ENCODE measurements around the gene DLG4. TPM values are rescaled to one million over a fixed set of nuclear protein-coding genes. Genes with fewer than 3 reads are reported as not detected.

Gene DLG4
- total RNA-seq, 2 donors from 2014 or later = 35.1 to 68.5 TPM

DNA sequence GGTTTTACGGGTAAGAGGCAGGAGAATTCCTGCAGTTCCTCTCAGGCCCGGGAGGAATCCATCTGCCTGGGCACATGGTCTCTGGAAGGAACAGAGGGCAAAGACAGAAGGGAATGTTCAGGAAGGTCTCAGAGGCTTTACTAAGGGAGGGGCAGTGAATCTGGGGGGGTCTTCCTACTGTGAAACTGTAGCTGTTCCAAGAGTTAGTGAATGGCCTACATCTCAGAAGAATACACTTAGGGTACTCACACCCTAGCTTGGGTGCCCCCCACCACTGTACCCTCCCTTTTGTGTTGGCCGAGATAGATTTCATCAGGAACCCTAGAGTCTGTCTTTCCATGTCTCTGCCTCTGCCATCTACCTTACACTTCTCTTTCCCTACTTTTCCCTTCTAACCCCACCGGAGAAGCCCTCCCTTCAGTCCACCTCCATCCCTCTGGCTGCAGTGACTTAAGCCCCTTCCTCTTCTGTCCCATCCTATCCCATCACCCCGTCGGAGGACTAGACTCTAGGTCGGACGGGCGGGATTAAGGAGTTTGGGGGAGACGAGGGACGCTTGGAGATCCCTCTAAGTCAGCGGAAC is 316 bp downstream of the DLG4 start:
- Mint-ChIP-seq H3K4me3 (peak overlapping the region; percentile 86), H3K4me1 (peaks cover 42% of the 10 kb centered on the region), H3K9me3 (no peaks in the 10 kb centered on the region), H3K27ac (peak overlapping the region; percentile 95), H3K27me3 (ENCODE audit: insufficient read depth) (no peaks in the 10 kb centered on the region), H3K36me3 (ENCODE audit: low read depth) (peaks cover 33% of the 10 kb centered on the region)
- Histone ChIP-seq H3K36me3 (ENCODE audit: control insufficient read depth, insufficient read depth, low read length) (peaks cover 30% of the 10 kb centered on the region), H3K4me3 (ENCODE audit: low read length) (peak overlapping the region; percentile 87), H3K4me1 (ENCODE audit: control insufficient read depth, insufficient read depth, low read length) (peaks cover 16% of the 10 kb centered on the region), H3K27ac (ENCODE audit: low read depth, low read length) (no peak overlapping the region), H3K9me3 (ENCODE audit: control insufficient read depth, low read length) (no peaks in the 10 kb centered on the region), H3K9ac (ENCODE audit: extremely low read depth, low read length, poor library complexity, severe bottlenecking) (peak overlapping the region; percentile 85), H3K27me3 (ENCODE audit: control insufficient read depth, insufficient read depth, low read length, poor library complexity, severe bottlenecking) (no peaks in the 10 kb centered on the region)
- no peak for DNase-seq
- no peak for TF ChIP-seq CTCF (conservative IDR thresholded peaks at IDR 0.05)
- 28 to 83% methylated on average over 3 to 12 of the region's 12 CpGs for WGBS, 2 experiments (ENCODE audit: insufficient coverage in 1 of 2, insufficient read length in 1 of 2)

- no peak for DNase-seq
- Histone ChIP-seq H3K9ac (ENCODE audit: extremely low read depth, low read length, poor library complexity, severe bottlenecking) (no peak overlapping the region), H3K4me1 (ENCODE audit: control insufficient read depth, insufficient read depth, low read length) (peaks cover 16% of the 10 kb centered on the region), H3K36me3 (ENCODE audit: control insufficient read depth, insufficient read depth, low read length) (peaks cover 25% of the 10 kb centered on the region), H3K27ac (ENCODE audit: low read depth, low read length) (no peak overlapping the region), H3K4me3 (ENCODE audit: low read length) (no peak overlapping the region), H3K27me3 (ENCODE audit: control insufficient read depth, insufficient read depth, low read length, poor library complexity, severe bottlenecking) (no peaks in the 10 kb centered on the region), H3K9me3 (ENCODE audit: control insufficient read depth, low read length) (no peaks in the 10 kb centered on the region)
- peaks cover 42% of the 10 kb centered on the region for H3K4me1 Mint-ChIP-seq
- no peaks in the 10 kb centered on the region for H3K9me3 Mint-ChIP-seq
- peak overlapping the region; percentile 86 for H3K4me3 Mint-ChIP-seq
- TF ChIP-seq CTCF (conservative IDR thresholded peaks at IDR 0.05) = no peak
- H3K27me3 Mint-ChIP-seq (ENCODE audit: insufficient read depth) = no peaks in the 10 kb centered on the region
- 75 to 100% methylated on average over 1 to 6 of the region's 6 CpGs for WGBS, 2 experiments (ENCODE audit: insufficient coverage in 1 of 2, insufficient read length in 1 of 2)
- peaks cover 27% of the 10 kb centered on the region for H3K36me3 Mint-ChIP-seq (ENCODE audit: low read depth)
- H3K27ac Mint-ChIP-seq = peak overlapping the region; percentile 22
Measured at GRCh38 chr17:7218758-7219157, 878 bp downstream of the DLG4 start.

GRCh38 chr17:7218166-7218565 is 1.5 kb downstream of the DLG4 start:
- Mint-ChIP-seq H3K4me3 (peak overlapping the region; percentile 86), H3K9me3 (no peaks in the 10 kb centered on the region)

More at GRCh38 chr17:7218166-7218565, 1.5 kb downstream of the DLG4 start:
- H3K4me1 ChIP-seq (ENCODE audit: control insufficient read depth, insufficient read depth, low read length) = peaks cover 16% of the 10 kb centered on the region
- H3K27ac ChIP-seq (ENCODE audit: low read depth, low read length) = no peak overlapping the region
- DNase-seq = no peak
- 82 to 92% methylated on average over 3 to 6 of the region's 6 CpGs for WGBS, 2 experiments (ENCODE audit: insufficient coverage in 1 of 2, insufficient read length in 1 of 2)
- no peak overlapping the region for H3K9ac ChIP-seq (ENCODE audit: extremely low read depth, low read length, poor library complexity, severe bottlenecking)
- H3K4me3 ChIP-seq (ENCODE audit: low read length) = peak overlapping the region; percentile 73
- H3K9me3 ChIP-seq (ENCODE audit: control insufficient read depth, low read length) = no peaks in the 10 kb centered on the region
- peaks cover 19% of the 10 kb centered on the region for H3K36me3 ChIP-seq (ENCODE audit: control insufficient read depth, insufficient read depth, low read length)
- Mint-ChIP-seq H3K27me3 (ENCODE audit: insufficient read depth) (no peaks in the 10 kb centered on the region), H3K36me3 (ENCODE audit: low read depth) (peaks cover 21% of the 10 kb centered on the region), H3K27ac (no peak overlapping the region), H3K4me1 (peaks cover 47% of the 10 kb centered on the region)
- TF ChIP-seq CTCF (conservative IDR thresholded peaks at IDR 0.05) = no peak
- H3K27me3 ChIP-seq (ENCODE audit: control insufficient read depth, insufficient read depth, low read length, poor library complexity, severe bottlenecking) = no peaks in the 10 kb centered on the region

All from endodermal cell (in vitro differentiated cells).